CD4-positive, alpha-beta T cell (primary cell): ENCODE data around the gene SLC9A8. TPM values are rescaled to one million over a fixed set of nuclear protein-coding genes. Genes with fewer than 3 reads are reported as not detected.

Source experiments
- ATAC-seq: fragments of 200-7000 bp; cut with Tn5 transposase; one replicate; pipeline ENCODE4 v1.10.0; 2022; ENCODE audit warnings: mild to moderate bottlenecking; ENCODE audit not compliant: poor library complexity
- CTCF ChIA-PET: fragments of 350-600 bp; sonication (Branson Sonifier 250); formaldehyde crosslinking; loops from one replicate; lab custom pipeline; 2021; ENCODE audit warnings: antibody characterized with exemption, inconsistent platforms; lab: Charles Lee
- POLR2A ChIA-PET: fragments of 350-600 bp; sonication (Branson Sonifier 250); formaldehyde crosslinking; loops from one replicate; lab custom pipeline; 2021; ENCODE audit warnings: antibody characterized with exemption, inconsistent platforms; lab: Charles Lee
- DNase-seq, 14 experiments: peaks; one replicate each; pipeline ENCODE4 v3.0.0-alpha.2; 2013 to 2020; ENCODE audit warnings: mixed read lengths in 2 of 14
- H3K27ac ChIP-seq, 2 donors: one replicate each; pipeline versions ENCODE4 v1.5.1 to v1.7.0; 2013; ENCODE audit warnings: low read length in 2 of 2, low read depth in 1 of 2, mild to moderate bottlenecking in 1 of 2
- H3K27me3 ChIP-seq, 2 experiments: 1 replicate in 1 of 2; 2 replicates in 1 of 2; pipeline versions ENCODE4 v1.6.1 to v1.7.0; 2013; ENCODE audit warnings: low read length in 2 of 2, control low read depth in 1 of 2, mild to moderate bottlenecking in 1 of 2, moderate library complexity in 1 of 2; ENCODE audit not compliant: insufficient read depth in 2 of 2, control insufficient read depth in 1 of 2
- H3K36me3 ChIP-seq: one replicate; pipeline ENCODE4 v1.6.1; 2013; ENCODE audit warnings: low read length, control low read depth; ENCODE audit not compliant: insufficient read depth
- H3K4me1 ChIP-seq: one replicate; pipeline ENCODE4 v1.6.1; 2013; ENCODE audit warnings: low read length, control low read depth; ENCODE audit not compliant: insufficient read depth
- H3K4me3 ChIP-seq: one replicate; pipeline ENCODE4 v1.5.1; 2013; ENCODE audit warnings: mild to moderate bottlenecking, low read length, moderate library complexity
- H3K9me3 ChIP-seq, 2 experiments: 1 replicate in 1 of 2; 2 replicates in 1 of 2; pipeline versions ENCODE4 v1.6.1 to v1.7.0; 2013; ENCODE audit warnings: low read length in 2 of 2, mild to moderate bottlenecking in 2 of 2, control low read depth in 1 of 2, moderate library complexity in 1 of 2; ENCODE audit not compliant: control insufficient read depth in 1 of 2, insufficient read depth in 1 of 2
- H3K27ac Mint-ChIP-seq: one replicate; pipeline ENCODE4 v1.8.0; 2020; ENCODE audit warnings: mixed read lengths
- H3K27me3 Mint-ChIP-seq: one replicate; pipeline ENCODE4 v1.8.0; 2021; ENCODE audit warnings: mixed read lengths
- H3K36me3 Mint-ChIP-seq: one replicate; pipeline ENCODE4 v1.8.0; 2021; ENCODE audit warnings: low read depth, mixed read lengths
- H3K4me1 Mint-ChIP-seq: one replicate; pipeline ENCODE4 v1.8.0; 2021; ENCODE audit warnings: low read depth, mixed read lengths
- H3K4me3 Mint-ChIP-seq: one replicate; pipeline ENCODE4 v1.8.0; 2020; ENCODE audit warnings: mild to moderate bottlenecking, mixed read lengths
- H3K9me3 Mint-ChIP-seq: one replicate; pipeline ENCODE4 v1.8.0; 2020; ENCODE audit warnings: mixed read lengths
- intact Hi-C, 2 experiments: fragments of 100-400 bp; cut with DNase I in 1 of 2; cut with micrococcal nuclease in 1 of 2; formaldehyde crosslinking; loops; one replicate each; pipeline versions ENCODE4 v1.15.1 to v1.9.0; 2023 to 2025; cut with DNase I, micrococcal nuclease
- total RNA-seq, 174 experiments: library from RNA in 2 of 174; stranded (reverse) in 2 of 174; gene quantifications; one replicate each; pipeline ENCODE4 v1.2.3 and lab custom pipeline; 2021 to 2026
- TF ChIP-seq, protein P1 (sequence below): fragments of 200-600 bp; IDR thresholded peaks from one replicate; pipeline ENCODE4 v1.8.0; 2022; ENCODE audit warnings: antibody characterized with exemption, mild to moderate bottlenecking

The SLC9A8 gene
- total RNA-seq, 2 experiments from 2014 or later = 29.5 to 30.2 TPM

DNA sequence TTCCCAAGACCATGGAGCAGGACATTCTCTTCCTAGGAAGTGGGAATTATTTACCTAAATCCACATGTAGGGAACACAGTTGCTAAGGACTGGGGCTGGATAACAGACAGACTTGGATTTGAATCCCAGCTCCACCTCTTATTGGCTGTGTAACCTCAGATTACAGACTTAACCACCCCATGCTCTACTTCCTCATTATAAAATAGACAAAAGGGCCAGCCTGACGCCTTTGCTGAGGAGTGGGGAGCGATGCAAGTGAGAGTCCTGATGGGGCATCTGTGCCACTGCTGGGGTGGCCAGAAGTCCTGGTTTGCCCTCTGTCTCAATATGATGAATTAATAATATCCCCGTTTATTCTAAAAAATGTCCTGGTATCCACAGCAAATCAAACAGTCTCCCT lies 55.9 kb downstream of the SLC9A8 start:
- H3K27ac ChIP-seq = no peak overlapping the region
- no peak overlapping the region for H3K27ac Mint-ChIP-seq
- TF ChIP-seq, protein P1, sequence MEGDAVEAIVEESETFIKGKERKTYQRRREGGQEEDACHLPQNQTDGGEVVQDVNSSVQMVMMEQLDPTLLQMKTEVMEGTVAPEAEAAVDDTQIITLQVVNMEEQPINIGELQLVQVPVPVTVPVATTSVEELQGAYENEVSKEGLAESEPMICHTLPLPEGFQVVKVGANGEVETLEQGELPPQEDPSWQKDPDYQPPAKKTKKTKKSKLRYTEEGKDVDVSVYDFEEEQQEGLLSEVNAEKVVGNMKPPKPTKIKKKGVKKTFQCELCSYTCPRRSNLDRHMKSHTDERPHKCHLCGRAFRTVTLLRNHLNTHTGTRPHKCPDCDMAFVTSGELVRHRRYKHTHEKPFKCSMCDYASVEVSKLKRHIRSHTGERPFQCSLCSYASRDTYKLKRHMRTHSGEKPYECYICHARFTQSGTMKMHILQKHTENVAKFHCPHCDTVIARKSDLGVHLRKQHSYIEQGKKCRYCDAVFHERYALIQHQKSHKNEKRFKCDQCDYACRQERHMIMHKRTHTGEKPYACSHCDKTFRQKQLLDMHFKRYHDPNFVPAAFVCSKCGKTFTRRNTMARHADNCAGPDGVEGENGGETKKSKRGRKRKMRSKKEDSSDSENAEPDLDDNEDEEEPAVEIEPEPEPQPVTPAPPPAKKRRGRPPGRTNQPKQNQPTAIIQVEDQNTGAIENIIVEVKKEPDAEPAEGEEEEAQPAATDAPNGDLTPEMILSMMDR = no peak
- ChIA-PET CTCF (interaction anchor here (0.6 kb wide), 1 partner anchor 136 kb away, joined by 3 read pairs; no protein-coding TSS in a partner anchor), POLR2A (no interaction called here)
- no peak overlapping the region for H3K4me3 Mint-ChIP-seq
- no peak overlapping the region for H3K4me3 ChIP-seq
- no peaks in the 10 kb centered on the region for H3K27me3 Mint-ChIP-seq
- intact Hi-C loops = no loop called here
- no peaks in the 10 kb centered on the region for H3K4me1 Mint-ChIP-seq
- no peak for ATAC-seq
- H3K36me3 ChIP-seq = peaks cover 64% of the 10 kb centered on the region
- H3K9me3 Mint-ChIP-seq = no peaks in the 10 kb centered on the region
- no peak for DNase-seq
- no peaks in the 10 kb centered on the region for H3K4me1 ChIP-seq
- no peaks in the 10 kb centered on the region for H3K9me3 ChIP-seq
- H3K27me3 ChIP-seq = no peaks in the 10 kb centered on the region
- peaks cover 61% of the 10 kb centered on the region for H3K36me3 Mint-ChIP-seq

- no peaks in the 10 kb centered on the region for H3K9me3 ChIP-seq
- H3K4me3 Mint-ChIP-seq = no peak overlapping the region
- no peaks in the 10 kb centered on the region for H3K27me3 Mint-ChIP-seq
- peaks cover 63% of the 10 kb centered on the region for H3K36me3 ChIP-seq
- H3K27ac Mint-ChIP-seq = no peak overlapping the region
- ChIA-PET POLR2A (no interaction called here), CTCF (no interaction called here)
- no peak overlapping the region for H3K4me3 ChIP-seq
- no peak overlapping the region for H3K27ac ChIP-seq
- H3K9me3 Mint-ChIP-seq = no peaks in the 10 kb centered on the region
- H3K36me3 Mint-ChIP-seq = peaks cover 58% of the 10 kb centered on the region
- ATAC-seq (no peak), DNase-seq (no peak)
- intact Hi-C loops = no loop called here
- no peaks in the 10 kb centered on the region for H3K27me3 ChIP-seq
- no peaks in the 10 kb centered on the region for H3K4me1 ChIP-seq
- H3K4me1 Mint-ChIP-seq = no peaks in the 10 kb centered on the region
- TF ChIP-seq, protein P1 = no peak
Observed at GRCh38 chr20:49868964-49869363, 56.3 kb downstream of the SLC9A8 start.

- ATAC-seq (no peak), DNase-seq (peak in 1 of 14 experiments; percentile 8)
- H3K4me3 Mint-ChIP-seq = no peak overlapping the region
- no peaks in the 10 kb centered on the region for H3K4me1 ChIP-seq
- H3K27me3 ChIP-seq = no peaks in the 10 kb centered on the region
- CTCF ChIA-PET = no interaction called here
- peaks cover 55% of the 10 kb centered on the region for H3K36me3 Mint-ChIP-seq
- H3K27ac ChIP-seq = no peak overlapping the region
- intact Hi-C loops = no loop called here
- no peak overlapping the region for H3K4me3 ChIP-seq
- POLR2A ChIA-PET = no interaction called here
- H3K27ac Mint-ChIP-seq = no peak overlapping the region
- no peaks in the 10 kb centered on the region for H3K9me3 Mint-ChIP-seq
- TF ChIP-seq, protein P1 = no peak
- no peaks in the 10 kb centered on the region for H3K27me3 Mint-ChIP-seq
- H3K36me3 ChIP-seq = peaks cover 60% of the 10 kb centered on the region
- no peaks in the 10 kb centered on the region for H3K4me1 Mint-ChIP-seq
- H3K9me3 ChIP-seq = no peaks in the 10 kb centered on the region
Observed at GRCh38 chr20:49870261-49870660, 57.6 kb downstream of the SLC9A8 start.
